GM23338 (cell line): ENCODE measurements around the gene MAPK1. TPM values are rescaled to one million over a fixed set of nuclear protein-coding genes. Genes with fewer than 3 reads are reported as not detected.

Source experiments
- ATAC-seq: fragments of 200-7000 bp; cut with Tn5 transposase; 3 replicates; pipeline ENCODE4 v1.9.1; 2020
- DNase-seq: peaks from one replicate; pipeline ENCODE4 v3.0.0-alpha.2; 2015; ENCODE audit warnings: low spot score
- H2AFZ ChIP-seq: fragments of 200-600 bp; sonication (generic); 2 replicates; pipeline ENCODE4 v1.8.0; 2016; ENCODE audit warnings: antibody characterized with exemption, mild to moderate bottlenecking, moderate library complexity
- H3F3A ChIP-seq: fragments of 200-600 bp; sonication (generic); replicated peaks from 2 replicates; pipeline ENCODE4 v1.8.0; 2017; ENCODE audit warnings: antibody characterized with exemption, mixed run types, low read depth
- H3K27ac ChIP-seq: fragments of 200-600 bp; sonication (generic); 2 replicates; pipeline ENCODE4 v1.6.1; 2016; ENCODE audit warnings: low read depth
- H3K27me3 ChIP-seq: fragments of 200-600 bp; sonication (generic); 2 replicates; pipeline ENCODE4 v1.8.0; 2016; ENCODE audit warnings: mild to moderate bottlenecking, mixed run types, moderate library complexity; ENCODE audit not compliant: insufficient read depth
- H3K36me3 ChIP-seq: fragments of 200-600 bp; sonication (generic); 2 replicates; pipeline ENCODE4 v1.8.0; 2016; ENCODE audit warnings: mild to moderate bottlenecking; ENCODE audit not compliant: insufficient read depth
- H3K4me1 ChIP-seq: fragments of 200-600 bp; sonication (generic); 2 replicates; pipeline ENCODE4 v1.8.0; 2016; ENCODE audit warnings: mild to moderate bottlenecking, moderate library complexity; ENCODE audit not compliant: insufficient read depth
- H3K4me2 ChIP-seq: fragments of 200-600 bp; sonication (generic); 2 replicates; pipeline ENCODE4 v1.7.1; 2017; ENCODE audit warnings: mixed run types
- H3K4me3 ChIP-seq: fragments of 200-600 bp; sonication (generic); 2 replicates; pipeline ENCODE4 v1.6.1; 2016; ENCODE audit warnings: mixed run types
- H3K79me2 ChIP-seq: fragments of 200-600 bp; sonication (generic); replicated peaks from 2 replicates; pipeline ENCODE4 v1.8.0; 2017; ENCODE audit warnings: mild to moderate bottlenecking; ENCODE audit not compliant: insufficient read depth
- H3K9me2 ChIP-seq: fragments of 200-600 bp; sonication (generic); 2 replicates; pipeline ENCODE4 v1.8.0; 2017; ENCODE audit not compliant: insufficient read depth
- H4K20me1 ChIP-seq: fragments of 200-600 bp; sonication (generic); replicated peaks from 2 replicates; pipeline ENCODE4 v1.8.0; 2017; ENCODE audit warnings: mild to moderate bottlenecking; ENCODE audit not compliant: insufficient read depth
- H3K27ac Mint-ChIP-seq: 2 replicates; pipeline ENCODE4 v1.8.0; 2020; ENCODE audit warnings: inconsistent platforms, mild to moderate bottlenecking, moderate library complexity, mixed read lengths
- H3K27me3 Mint-ChIP-seq: 3 replicates; pipeline ENCODE4 v1.8.0; 2022; ENCODE audit warnings: low read depth, mild to moderate bottlenecking, moderate library complexity, mixed read lengths, inconsistent platforms; ENCODE audit not compliant: insufficient read depth, poor library complexity
- H3K36me3 Mint-ChIP-seq: 3 replicates; pipeline ENCODE4 v1.8.0; 2021; ENCODE audit warnings: low read depth, mild to moderate bottlenecking, inconsistent platforms, moderate library complexity, mixed read lengths
- H3K4me1 Mint-ChIP-seq: 3 replicates; pipeline ENCODE4 v1.8.0; 2020; ENCODE audit warnings: mild to moderate bottlenecking, inconsistent platforms, mixed read lengths
- H3K4me3 Mint-ChIP-seq: 3 replicates; pipeline ENCODE4 v1.8.0; 2021; ENCODE audit warnings: moderate library complexity, mild to moderate bottlenecking, inconsistent platforms, mixed read lengths
- H3K9me3 Mint-ChIP-seq: 3 replicates; pipeline ENCODE4 v1.8.0; 2020; ENCODE audit warnings: moderate library complexity, mild to moderate bottlenecking, inconsistent platforms, mixed read lengths
- CREB1 ChIP-seq: fragments of 250-450 bp; sonication (Bioruptor Pico); IDR thresholded peaks from 2 replicates; pipeline ENCODE4 v1.5.0; 2020; ENCODE audit warnings: low read depth, mild to moderate bottlenecking, moderate library complexity
- EZH2 ChIP-seq: fragments of 200-600 bp; sonication (generic); IDR thresholded peaks from one replicate; pipeline ENCODE4 v1.8.0; 2017; ENCODE audit warnings: antibody characterized with exemption, mild to moderate bottlenecking, low read depth; ENCODE audit not compliant: unreplicated experiment
- EZH2phosphoT487 ChIP-seq: fragments of 200-600 bp; sonication (generic); IDR thresholded peaks from one replicate; pipeline ENCODE4 v1.8.1; 2018; ENCODE audit warnings: antibody characterized with exemption; ENCODE audit not compliant: unreplicated experiment
- JUNB ChIP-seq: IDR thresholded peaks from one replicate; pipeline ENCODE4 v1.6.1; 2016; ENCODE audit warnings: antibody characterized with exemption; ENCODE audit not compliant: unreplicated experiment
- NANOG ChIP-seq: IDR thresholded peaks from 2 replicates; pipeline ENCODE4 v1.6.1; 2016; ENCODE audit warnings: antibody characterized with exemption, borderline replicate concordance
- POLR2AphosphoS5 ChIP-seq: IDR thresholded peaks from 2 replicates; pipeline ENCODE4 v1.6.1; 2016; ENCODE audit warnings: antibody characterized with exemption, low read depth
- ZNF114 ChIP-seq: fragments of 250-450 bp; sonication (Bioruptor Pico); IDR thresholded peaks from 2 replicates; pipeline ENCODE4 v1.5.0; 2020; ENCODE audit warnings: mild to moderate bottlenecking, moderate library complexity
- ZNF331 ChIP-seq: fragments of 250-450 bp; sonication (Bioruptor Pico); IDR thresholded peaks from 2 replicates; pipeline ENCODE4 v1.5.0; 2020; ENCODE audit warnings: low read depth, mild to moderate bottlenecking, moderate library complexity
- polyA plus RNA-seq: library from polyadenylated mRNA; unstranded; fragments of >200 nt; fragmentation: Nextera tagmentation; extraction: Ambion mirVana; gene quantifications from 2 replicates; pipeline ENCODE4 v1.2.1, GENCODE V29; 2016
- total RNA-seq: library from RNA; depleted of rRNA; stranded (reverse); fragments of >200 nt; shearing (Covaris generic); gene quantifications from 2 replicates; pipeline ENCODE4 v1.2.3, GENCODE V29; 2014
- TF ChIP-seq, protein P1 (sequence below): IDR thresholded peaks from one replicate; pipeline ENCODE4 v1.6.1; 2018; ENCODE audit warnings: antibody characterized with exemption; ENCODE audit not compliant: unreplicated experiment
- TF ChIP-seq, protein P2 (sequence below): IDR thresholded peaks from 2 replicates; pipeline ENCODE4 v1.6.1; 2016; ENCODE audit warnings: antibody characterized with exemption
- TF ChIP-seq, protein P3 (sequence below): fragments of 250-450 bp; sonication (Bioruptor Pico); IDR thresholded peaks from 2 replicates; pipeline ENCODE4 v1.5.0; 2020; ENCODE audit warnings: mild to moderate bottlenecking, moderate library complexity
- TF ChIP-seq, protein P4 (sequence below), 2 experiments: fragments of 200-600 bp in 1 of 2; sonication (generic) in 1 of 2; conservative IDR thresholded peaks; 2 replicates each; pipeline versions ENCODE4 v1.5.1 to v1.6.1; 2016 to 2017; ENCODE audit warnings: antibody characterized with exemption in 2 of 2, low read depth in 2 of 2, mild to moderate bottlenecking in 2 of 2, moderate library complexity in 1 of 2

Gene MAPK1
- total and polyA plus RNA-seq, 2 experiments from 2014 or later: 17.4 to 77.5 TPM

DNA sequence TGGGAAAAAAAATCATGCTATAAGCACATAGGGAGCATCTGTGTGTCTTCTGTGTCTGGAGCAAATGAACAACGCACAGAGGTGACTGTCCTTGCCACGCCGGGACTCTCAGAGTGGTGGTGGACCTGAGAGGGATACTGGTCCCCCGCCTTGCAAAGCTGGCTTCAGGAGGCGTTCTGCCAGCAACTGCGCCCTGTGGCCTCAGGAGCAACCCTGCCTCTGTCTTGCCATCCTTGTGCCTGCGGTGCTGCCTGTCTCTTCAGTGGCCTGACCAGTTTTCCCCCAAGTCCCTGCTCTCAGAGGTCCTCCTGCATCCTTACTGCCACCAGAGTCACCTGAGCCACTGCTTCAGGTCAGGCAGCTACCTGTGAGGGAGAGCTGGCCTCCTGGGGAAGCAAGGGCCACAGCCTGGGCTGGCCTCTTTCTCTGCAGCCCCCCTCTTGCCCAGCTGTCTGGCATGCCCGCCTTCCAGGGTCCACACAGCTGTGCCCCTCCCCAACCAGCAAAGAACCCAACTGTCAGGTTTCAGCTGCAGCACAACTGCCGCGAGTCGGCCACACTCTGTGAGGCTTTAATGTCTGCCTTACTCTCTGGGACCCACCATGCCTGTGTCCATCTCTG lies 101.4 kb downstream of the MAPK1 start:
- Histone ChIP-seq H3K4me3 (no peak overlapping the region), H2AFZ (no peak overlapping the region), H3K79me2 (no peaks in the 10 kb centered on the region; the same call in 1 of the 2 replicates), H3K9me2 (no peaks in the 10 kb centered on the region), H3F3A (no peaks in the 10 kb centered on the region), H3K27ac (no peak overlapping the region), H3K4me2 (no peak overlapping the region), H3K4me1 (no peaks in the 10 kb centered on the region), H3K27me3 (no peaks in the 10 kb centered on the region), H4K20me1 (peaks cover 13% of the 10 kb centered on the region), H3K36me3 (peaks cover 49% of the 10 kb centered on the region)
- TF ChIP-seq POLR2AphosphoS5 (no peak), JUNB (no peak), EZH2 (no peak), EZH2phosphoT487 (no peak), CREB1 (CRISPR knock-in tag) (no peak), ZNF331 (CRISPR knock-in tag) (no peak), ZNF114 (CRISPR knock-in tag) (no peak), NANOG (no peak)
- TF ChIP-seq, protein P1, sequence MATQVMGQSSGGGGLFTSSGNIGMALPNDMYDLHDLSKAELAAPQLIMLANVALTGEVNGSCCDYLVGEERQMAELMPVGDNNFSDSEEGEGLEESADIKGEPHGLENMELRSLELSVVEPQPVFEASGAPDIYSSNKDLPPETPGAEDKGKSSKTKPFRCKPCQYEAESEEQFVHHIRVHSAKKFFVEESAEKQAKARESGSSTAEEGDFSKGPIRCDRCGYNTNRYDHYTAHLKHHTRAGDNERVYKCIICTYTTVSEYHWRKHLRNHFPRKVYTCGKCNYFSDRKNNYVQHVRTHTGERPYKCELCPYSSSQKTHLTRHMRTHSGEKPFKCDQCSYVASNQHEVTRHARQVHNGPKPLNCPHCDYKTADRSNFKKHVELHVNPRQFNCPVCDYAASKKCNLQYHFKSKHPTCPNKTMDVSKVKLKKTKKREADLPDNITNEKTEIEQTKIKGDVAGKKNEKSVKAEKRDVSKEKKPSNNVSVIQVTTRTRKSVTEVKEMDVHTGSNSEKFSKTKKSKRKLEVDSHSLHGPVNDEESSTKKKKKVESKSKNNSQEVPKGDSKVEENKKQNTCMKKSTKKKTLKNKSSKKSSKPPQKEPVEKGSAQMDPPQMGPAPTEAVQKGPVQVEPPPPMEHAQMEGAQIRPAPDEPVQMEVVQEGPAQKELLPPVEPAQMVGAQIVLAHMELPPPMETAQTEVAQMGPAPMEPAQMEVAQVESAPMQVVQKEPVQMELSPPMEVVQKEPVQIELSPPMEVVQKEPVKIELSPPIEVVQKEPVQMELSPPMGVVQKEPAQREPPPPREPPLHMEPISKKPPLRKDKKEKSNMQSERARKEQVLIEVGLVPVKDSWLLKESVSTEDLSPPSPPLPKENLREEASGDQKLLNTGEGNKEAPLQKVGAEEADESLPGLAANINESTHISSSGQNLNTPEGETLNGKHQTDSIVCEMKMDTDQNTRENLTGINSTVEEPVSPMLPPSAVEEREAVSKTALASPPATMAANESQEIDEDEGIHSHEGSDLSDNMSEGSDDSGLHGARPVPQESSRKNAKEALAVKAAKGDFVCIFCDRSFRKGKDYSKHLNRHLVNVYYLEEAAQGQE: no peak
- TF ChIP-seq, protein P2, sequence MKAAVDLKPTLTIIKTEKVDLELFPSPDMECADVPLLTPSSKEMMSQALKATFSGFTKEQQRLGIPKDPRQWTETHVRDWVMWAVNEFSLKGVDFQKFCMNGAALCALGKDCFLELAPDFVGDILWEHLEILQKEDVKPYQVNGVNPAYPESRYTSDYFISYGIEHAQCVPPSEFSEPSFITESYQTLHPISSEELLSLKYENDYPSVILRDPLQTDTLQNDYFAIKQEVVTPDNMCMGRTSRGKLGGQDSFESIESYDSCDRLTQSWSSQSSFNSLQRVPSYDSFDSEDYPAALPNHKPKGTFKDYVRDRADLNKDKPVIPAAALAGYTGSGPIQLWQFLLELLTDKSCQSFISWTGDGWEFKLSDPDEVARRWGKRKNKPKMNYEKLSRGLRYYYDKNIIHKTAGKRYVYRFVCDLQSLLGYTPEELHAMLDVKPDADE: no peak
- TF ChIP-seq, protein P3, sequence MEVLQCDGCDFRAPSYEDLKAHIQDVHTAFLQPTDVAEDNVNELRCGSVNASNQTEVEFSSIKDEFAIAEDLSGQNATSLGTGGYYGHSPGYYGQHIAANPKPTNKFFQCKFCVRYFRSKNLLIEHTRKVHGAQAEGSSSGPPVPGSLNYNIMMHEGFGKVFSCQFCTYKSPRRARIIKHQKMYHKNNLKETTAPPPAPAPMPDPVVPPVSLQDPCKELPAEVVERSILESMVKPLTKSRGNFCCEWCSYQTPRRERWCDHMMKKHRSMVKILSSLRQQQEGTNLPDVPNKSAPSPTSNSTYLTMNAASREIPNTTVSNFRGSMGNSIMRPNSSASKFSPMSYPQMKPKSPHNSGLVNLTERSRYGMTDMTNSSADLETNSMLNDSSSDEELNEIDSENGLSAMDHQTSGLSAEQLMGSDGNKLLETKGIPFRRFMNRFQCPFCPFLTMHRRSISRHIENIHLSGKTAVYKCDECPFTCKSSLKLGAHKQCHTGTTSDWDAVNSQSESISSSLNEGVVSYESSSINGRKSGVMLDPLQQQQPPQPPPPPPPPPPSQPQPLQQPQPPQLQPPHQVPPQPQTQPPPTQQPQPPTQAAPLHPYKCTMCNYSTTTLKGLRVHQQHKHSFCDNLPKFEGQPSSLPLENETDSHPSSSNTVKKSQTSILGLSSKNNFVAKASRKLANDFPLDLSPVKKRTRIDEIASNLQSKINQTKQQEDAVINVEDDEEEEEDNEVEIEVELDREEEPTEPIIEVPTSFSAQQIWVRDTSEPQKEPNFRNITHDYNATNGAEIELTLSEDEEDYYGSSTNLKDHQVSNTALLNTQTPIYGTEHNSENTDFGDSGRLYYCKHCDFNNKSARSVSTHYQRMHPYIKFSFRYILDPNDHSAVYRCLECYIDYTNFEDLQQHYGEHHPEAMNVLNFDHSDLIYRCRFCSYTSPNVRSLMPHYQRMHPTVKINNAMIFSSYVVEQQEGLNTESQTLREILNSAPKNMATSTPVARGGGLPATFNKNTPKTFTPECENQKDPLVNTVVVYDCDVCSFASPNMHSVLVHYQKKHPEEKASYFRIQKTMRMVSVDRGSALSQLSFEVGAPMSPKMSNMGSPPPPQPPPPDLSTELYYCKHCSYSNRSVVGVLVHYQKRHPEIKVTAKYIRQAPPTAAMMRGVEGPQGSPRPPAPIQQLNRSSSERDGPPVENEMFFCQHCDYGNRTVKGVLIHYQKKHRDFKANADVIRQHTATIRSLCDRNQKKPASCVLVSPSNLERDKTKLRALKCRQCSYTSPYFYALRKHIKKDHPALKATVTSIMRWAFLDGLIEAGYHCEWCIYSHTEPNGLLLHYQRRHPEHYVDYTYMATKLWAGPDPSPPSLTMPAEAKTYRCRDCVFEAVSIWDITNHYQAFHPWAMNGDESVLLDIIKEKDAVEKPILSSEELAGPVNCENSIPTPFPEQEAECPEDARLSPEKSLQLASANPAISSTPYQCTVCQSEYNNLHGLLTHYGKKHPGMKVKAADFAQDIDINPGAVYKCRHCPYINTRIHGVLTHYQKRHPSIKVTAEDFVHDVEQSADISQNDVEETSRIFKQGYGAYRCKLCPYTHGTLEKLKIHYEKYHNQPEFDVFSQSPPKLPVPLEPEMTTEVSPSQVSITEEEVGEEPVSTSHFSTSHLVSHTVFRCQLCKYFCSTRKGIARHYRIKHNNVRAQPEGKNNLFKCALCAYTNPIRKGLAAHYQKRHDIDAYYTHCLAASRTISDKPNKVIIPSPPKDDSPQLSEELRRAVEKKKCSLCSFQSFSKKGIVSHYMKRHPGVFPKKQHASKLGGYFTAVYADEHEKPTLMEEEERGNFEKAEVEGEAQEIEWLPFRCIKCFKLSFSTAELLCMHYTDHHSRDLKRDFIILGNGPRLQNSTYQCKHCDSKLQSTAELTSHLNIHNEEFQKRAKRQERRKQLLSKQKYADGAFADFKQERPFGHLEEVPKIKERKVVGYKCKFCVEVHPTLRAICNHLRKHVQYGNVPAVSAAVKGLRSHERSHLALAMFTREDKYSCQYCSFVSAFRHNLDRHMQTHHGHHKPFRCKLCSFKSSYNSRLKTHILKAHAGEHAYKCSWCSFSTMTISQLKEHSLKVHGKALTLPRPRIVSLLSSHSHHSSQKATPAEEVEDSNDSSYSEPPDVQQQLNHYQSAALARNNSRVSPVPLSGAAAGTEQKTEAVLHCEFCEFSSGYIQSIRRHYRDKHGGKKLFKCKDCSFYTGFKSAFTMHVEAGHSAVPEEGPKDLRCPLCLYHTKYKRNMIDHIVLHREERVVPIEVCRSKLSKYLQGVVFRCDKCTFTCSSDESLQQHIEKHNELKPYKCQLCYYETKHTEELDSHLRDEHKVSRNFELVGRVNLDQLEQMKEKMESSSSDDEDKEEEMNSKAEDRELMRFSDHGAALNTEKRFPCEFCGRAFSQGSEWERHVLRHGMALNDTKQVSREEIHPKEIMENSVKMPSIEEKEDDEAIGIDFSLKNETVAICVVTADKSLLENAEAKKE: no peak
- TF ChIP-seq, protein P4, sequence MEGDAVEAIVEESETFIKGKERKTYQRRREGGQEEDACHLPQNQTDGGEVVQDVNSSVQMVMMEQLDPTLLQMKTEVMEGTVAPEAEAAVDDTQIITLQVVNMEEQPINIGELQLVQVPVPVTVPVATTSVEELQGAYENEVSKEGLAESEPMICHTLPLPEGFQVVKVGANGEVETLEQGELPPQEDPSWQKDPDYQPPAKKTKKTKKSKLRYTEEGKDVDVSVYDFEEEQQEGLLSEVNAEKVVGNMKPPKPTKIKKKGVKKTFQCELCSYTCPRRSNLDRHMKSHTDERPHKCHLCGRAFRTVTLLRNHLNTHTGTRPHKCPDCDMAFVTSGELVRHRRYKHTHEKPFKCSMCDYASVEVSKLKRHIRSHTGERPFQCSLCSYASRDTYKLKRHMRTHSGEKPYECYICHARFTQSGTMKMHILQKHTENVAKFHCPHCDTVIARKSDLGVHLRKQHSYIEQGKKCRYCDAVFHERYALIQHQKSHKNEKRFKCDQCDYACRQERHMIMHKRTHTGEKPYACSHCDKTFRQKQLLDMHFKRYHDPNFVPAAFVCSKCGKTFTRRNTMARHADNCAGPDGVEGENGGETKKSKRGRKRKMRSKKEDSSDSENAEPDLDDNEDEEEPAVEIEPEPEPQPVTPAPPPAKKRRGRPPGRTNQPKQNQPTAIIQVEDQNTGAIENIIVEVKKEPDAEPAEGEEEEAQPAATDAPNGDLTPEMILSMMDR (conservative IDR thresholded peaks at IDR 0.05; ENCODE audit: low read depth in 2 of 2): no peak
- H3K27ac Mint-ChIP-seq: no peak overlapping the region
- ATAC-seq (no peak), DNase-seq (no peak)
- peaks cover 5% of the 10 kb centered on the region for H3K27me3 Mint-ChIP-seq
- no peak overlapping the region for H3K4me3 Mint-ChIP-seq
- H3K36me3 Mint-ChIP-seq: peaks cover 79% of the 10 kb centered on the region
- H3K9me3 Mint-ChIP-seq: no peaks in the 10 kb centered on the region
- H3K4me1 Mint-ChIP-seq: no peaks in the 10 kb centered on the region
